Measurements from ENCODE around the gene ANKRD50.

GRCh38 chr4:124697441-124697840 is 15.1 kb downstream of the ANKRD50 start:
- TF ChIP-seq CTCF (IDR thresholded peaks at IDR 0.05; ENCODE audit: low read depth, low read length, poor library complexity, severe bottlenecking) (no peak), EZH2phosphoT487 (IDR thresholded peaks at IDR 0.05; ENCODE audit: borderline replicate concordance, low read length) (no peak)
